H1 (cell line): ENCODE measurements around the gene ZFP36L2. TPM values are rescaled to one million over a fixed set of nuclear protein-coding genes. Genes with fewer than 3 reads are reported as not detected.

Experiments
- ASH2L ChIP-seq: fragments of 200-600, 300-600 bp; sonication (generic); IDR thresholded peaks from one replicate; pipeline ENCODE4 v1.7.1; 2017; ENCODE audit warnings: low read length
- BACH1 ChIP-seq: IDR thresholded peaks from 2 replicates; pipeline ENCODE4 v1.6.1; 2012; ENCODE audit warnings: low read length, improper control_type of control experiment
- CHD1 ChIP-seq: IDR thresholded peaks from 2 replicates; pipeline ENCODE4 v1.6.1; 2012; ENCODE audit warnings: low read depth, low read length, improper control_type of control experiment
- GABPA ChIP-seq: IDR thresholded peaks from 2 replicates; pipeline ENCODE4 v1.6.1; 2011; ENCODE audit warnings: mild to moderate bottlenecking, low read length, moderate library complexity, borderline replicate concordance; ENCODE audit not compliant: insufficient read depth
- NANOG ChIP-seq: IDR thresholded peaks from 2 replicates; pipeline ENCODE4 v1.6.1; 2011; ENCODE audit warnings: low read length, low read depth, mild to moderate bottlenecking, inconsistent platforms; ENCODE audit not compliant: insufficient read depth, poor library complexity, severe bottlenecking
- RBBP5 ChIP-seq: IDR thresholded peaks from 2 replicates; pipeline ENCODE4 v1.7.1; 2012; ENCODE audit warnings: low read depth, mild to moderate bottlenecking, inconsistent platforms, low read length, moderate library complexity, borderline replicate concordance
- polyA plus RNA-seq, 7 experiments: library from polyadenylated mRNA; depleted of rRNA in 3 of 7; stranded (reverse) in 5 of 7; unstranded in 2 of 7; fragments of >200 nt in 5 of 7; fragments of 200-250 nt in 2 of 7; gene quantifications; 1 replicate in 5 of 7; 2 replicates in 1 of 7; 4 replicates in 1 of 7; pipeline versions ENCODE4 v1.2.1 to v1.2.3, GENCODE V29; 2011 to 2013; ENCODE audit warnings: missing spikeins in 2 of 7, mixed read lengths in 2 of 7
- total RNA-seq: library from RNA; stranded (reverse); fragmentation: NEBNext Ultra II Directional; extraction: Animal tissue kit (Norgen Biotek cat#: 25700); gene quantifications from 2 replicates; pipeline ENCODE4 v1.2.1, GENCODE V29; 2021
- TF ChIP-seq, protein P1 (sequence below): IDR thresholded peaks from 2 replicates; pipeline ENCODE4 v1.6.1; 2012; ENCODE audit warnings: inconsistent platforms

Gene ZFP36L2
- total and polyA plus RNA-seq, 2 of the 8 experiments (the other 6 are each of a cell fraction or from before 2014, with no cell fraction given), result 13.4 to 102 TPM

DNA sequence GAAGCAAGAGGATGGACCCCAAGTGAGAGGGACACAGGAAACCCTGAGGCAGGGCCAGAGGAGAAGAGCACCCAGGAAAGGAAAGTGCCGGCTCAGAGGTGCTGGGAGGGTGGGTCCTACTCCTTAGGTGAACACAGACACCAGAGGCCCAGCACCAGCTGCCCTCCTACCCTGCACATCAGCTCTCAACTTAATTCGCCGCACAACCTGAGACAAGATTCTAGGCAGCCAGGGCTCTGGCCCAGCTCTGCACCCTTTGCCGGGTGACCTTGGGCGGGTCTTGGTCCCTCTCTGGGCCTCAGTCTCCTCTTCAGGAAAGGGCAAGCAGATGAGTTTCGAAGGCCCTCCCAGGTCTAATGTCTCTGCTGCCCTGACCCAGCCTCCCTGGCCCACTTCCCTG lies 28.1 kb downstream of the ZFP36L2 start (continued):
- TF ChIP-seq, protein P1, sequence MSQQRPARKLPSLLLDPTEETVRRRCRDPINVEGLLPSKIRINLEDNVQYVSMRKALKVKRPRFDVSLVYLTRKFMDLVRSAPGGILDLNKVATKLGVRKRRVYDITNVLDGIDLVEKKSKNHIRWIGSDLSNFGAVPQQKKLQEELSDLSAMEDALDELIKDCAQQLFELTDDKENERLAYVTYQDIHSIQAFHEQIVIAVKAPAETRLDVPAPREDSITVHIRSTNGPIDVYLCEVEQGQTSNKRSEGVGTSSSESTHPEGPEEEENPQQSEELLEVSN, result no peak
- TF ChIP-seq BACH1, result no peak
- no peak for TF ChIP-seq RBBP5
- TF ChIP-seq NANOG, result no peak
- TF ChIP-seq ASH2L, result no peak
- TF ChIP-seq CHD1, result no peak
- TF ChIP-seq GABPA, result no peak
